ENCODE data around the gene NDST3.

DNA sequence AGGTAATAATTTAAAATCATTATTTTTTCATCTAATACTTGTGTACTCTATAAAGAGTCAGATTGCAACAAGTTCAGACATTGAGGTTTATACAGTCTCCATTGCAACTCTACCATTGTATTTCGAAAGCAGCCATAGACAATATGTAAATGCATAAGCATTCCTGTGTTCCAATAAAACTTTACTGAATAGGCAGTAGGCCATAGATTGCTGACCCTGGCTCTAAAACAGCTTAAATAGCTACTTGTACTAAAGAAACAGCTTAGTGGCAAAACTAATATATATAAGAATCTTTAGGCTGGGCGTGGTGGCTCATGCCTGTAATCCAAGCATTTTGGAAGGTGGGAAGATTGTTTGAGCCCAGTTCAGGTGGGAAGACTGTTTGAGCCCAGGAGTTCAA is 203.2 kb downstream of the NDST3 start:
- TF ChIP-seq CTCF (IDR thresholded peaks at IDR 0.05) = no peak
- no peak for TF ChIP-seq POLR2A (IDR thresholded peaks at IDR 0.05; ENCODE audit: low read depth)
- no peak for TF ChIP-seq POLR2AphosphoS5 (IDR thresholded peaks at IDR 0.05)

All from esophagus muscularis mucosa (tissue), 3 donors.